GM12875 (cell line): ENCODE measurements around the gene ZG16.
"Not testable (repeated sequence)": the region's sequence is repeated elsewhere in the genome, so short reads cannot be mapped to it uniquely, and the experiment has no call there.

Experiments used
- H3K4me3 ChIP-seq: one replicate; pipeline ENCODE4 v1.5.1; 2011; ENCODE audit warnings: low read depth, low read length, control low read depth
- TF ChIP-seq, protein P1 (sequence below): IDR thresholded peaks from 2 replicates; pipeline ENCODE4 v1.5.1; 2011; ENCODE audit warnings: low read depth, mild to moderate bottlenecking, control low read depth, inconsistent platforms, low read length, moderate library complexity, borderline replicate concordance; ENCODE audit not compliant: insufficient read depth

Gene ZG16

GRCh38 chr16:29767062-29767461 is 11.0 kb upstream of the ZG16 start:
- H3K4me3 ChIP-seq: no peak overlapping the region
- TF ChIP-seq, protein P1, sequence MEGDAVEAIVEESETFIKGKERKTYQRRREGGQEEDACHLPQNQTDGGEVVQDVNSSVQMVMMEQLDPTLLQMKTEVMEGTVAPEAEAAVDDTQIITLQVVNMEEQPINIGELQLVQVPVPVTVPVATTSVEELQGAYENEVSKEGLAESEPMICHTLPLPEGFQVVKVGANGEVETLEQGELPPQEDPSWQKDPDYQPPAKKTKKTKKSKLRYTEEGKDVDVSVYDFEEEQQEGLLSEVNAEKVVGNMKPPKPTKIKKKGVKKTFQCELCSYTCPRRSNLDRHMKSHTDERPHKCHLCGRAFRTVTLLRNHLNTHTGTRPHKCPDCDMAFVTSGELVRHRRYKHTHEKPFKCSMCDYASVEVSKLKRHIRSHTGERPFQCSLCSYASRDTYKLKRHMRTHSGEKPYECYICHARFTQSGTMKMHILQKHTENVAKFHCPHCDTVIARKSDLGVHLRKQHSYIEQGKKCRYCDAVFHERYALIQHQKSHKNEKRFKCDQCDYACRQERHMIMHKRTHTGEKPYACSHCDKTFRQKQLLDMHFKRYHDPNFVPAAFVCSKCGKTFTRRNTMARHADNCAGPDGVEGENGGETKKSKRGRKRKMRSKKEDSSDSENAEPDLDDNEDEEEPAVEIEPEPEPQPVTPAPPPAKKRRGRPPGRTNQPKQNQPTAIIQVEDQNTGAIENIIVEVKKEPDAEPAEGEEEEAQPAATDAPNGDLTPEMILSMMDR: no peak

GRCh38 chr16:29769507-29769906 is 8.5 kb upstream of the ZG16 start:
- TF ChIP-seq, protein P1: no peak
- no peak overlapping the region for H3K4me3 ChIP-seq

DNA sequence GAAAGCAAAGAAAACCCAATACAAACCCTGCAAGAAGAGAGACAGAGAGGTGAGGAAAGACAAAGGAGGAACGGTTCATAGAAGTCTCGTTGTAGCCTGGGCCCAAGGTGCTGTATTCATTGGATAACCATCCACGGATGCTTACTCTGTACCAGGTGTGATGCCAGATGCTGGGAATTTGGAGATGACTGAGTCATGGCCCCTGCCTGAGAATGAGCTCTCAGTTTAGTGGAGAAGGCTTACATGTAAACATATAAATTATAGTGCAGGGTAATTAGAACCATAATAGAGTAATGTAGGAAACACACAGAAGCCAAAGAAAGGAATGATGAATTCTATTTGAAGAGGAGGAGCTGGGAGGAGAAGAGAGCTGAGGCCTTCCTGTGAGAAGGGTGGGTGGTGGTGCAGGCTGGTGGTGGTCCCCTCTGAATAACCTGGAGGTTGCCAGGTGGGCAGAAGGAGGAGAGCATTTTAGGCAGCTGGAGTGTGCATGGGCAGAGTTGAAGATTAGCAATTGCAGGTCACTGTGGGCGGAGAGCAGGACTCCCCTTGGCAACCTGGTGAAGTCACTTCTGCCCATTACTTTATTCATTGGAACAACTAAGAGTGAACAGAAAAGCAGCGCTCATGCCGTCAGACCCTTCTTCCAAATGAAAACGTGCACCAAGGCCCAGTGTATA is 7.7 kb upstream of the ZG16 start:
- no peak overlapping the region for H3K4me3 ChIP-seq
- TF ChIP-seq, protein P1: no peak

GRCh38 chr16:29772330-29772729 is 5.7 kb upstream of the ZG16 start:
- H3K4me3 ChIP-seq: not testable (repeated sequence)

GRCh38 chr16:29774730-29775129 is 3.3 kb upstream of the ZG16 start:
- no peak overlapping the region for H3K4me3 ChIP-seq
- TF ChIP-seq, protein P1: no peak

DNA sequence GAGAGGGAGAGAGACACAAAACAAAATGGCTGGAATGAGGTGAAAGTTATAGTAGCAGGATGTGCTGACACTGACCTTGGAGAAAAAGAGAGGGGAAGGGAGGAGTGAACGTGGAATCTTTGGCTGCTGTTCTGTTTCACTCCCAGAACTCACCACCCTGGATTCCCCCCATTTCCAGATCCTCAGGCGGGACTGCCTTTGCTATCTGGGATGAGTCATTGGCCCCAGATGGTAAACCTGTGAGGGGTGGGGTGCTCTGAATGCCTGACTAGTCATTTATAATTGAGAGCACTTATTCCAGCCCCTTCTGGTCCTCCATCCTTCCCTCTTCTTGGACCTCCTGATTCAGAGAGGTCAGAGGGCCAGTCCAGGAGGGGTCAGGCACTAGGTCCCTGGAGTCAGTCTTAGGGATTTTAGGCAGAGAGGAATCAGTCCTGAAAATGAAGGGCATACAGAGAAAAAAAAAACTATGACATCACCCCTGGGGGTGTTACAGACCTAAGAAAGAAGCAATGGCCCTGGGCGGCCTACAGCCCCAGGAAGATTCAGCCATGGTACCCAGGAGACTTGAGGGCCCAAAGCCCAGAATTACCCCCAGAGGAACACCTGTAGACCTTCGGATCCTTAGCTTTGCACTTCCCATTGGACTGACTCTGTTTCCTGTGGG is 2.2 kb upstream of the ZG16 start:
- TF ChIP-seq, protein P1: no peak

GRCh38 chr16:29779474-29779873 is 1.4 kb downstream of the ZG16 start:
- TF ChIP-seq, protein P1: no peak
- H3K4me3 ChIP-seq: no peak overlapping the region

More for the DNA sequence above, 2.2 kb upstream of the ZG16 start:
- no peak overlapping the region for H3K4me3 ChIP-seq

DNA sequence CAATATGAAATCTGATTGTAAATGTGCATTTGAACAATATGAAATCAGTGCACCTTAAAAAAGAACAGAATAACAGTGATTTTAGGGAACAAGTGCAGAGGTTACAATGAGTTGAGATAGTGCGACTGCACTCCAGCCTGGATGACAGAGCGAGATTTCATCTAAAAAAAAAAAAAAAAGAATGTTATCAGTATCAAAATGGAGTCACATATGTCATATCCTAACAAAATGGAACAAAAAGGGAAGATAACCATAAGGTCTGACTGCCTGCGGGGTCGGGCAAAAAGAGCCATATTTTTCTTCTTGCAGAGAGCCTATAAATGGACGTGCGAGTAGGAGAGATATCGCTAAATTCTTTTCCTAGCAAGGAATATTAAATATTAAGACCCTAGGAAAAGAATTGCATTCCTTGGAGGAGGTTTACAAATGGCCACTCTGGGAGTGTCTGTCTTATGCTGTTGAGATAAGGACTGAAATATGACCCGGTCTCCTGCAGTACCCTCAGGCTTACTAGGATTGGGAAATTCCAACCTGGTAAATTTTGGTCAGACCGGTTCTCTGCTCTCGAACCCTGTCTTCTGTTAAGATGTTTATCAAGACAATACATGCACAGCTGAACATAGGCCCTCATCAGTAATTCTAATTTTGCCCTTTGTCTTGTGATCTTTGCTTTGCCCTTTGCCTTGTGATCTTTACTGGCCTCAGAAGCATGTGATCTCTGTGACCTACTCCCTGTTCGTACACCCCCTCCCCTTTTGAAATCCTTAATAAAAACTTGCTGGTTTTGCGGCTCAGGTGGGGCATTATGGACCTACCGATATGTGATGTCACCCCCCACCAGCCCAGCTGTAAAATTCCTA is 5.3 kb downstream of the ZG16 start:
- H3K4me3 ChIP-seq: not testable (repeated sequence)
